DND-41 (cell line): ENCODE measurements around the gene TBC1D17.

Experiments
- ATAC-seq: fragments of 200-7000 bp; cut with Tn5 transposase; 3 replicates; pipeline ENCODE4 v1.9.1; 2021; ENCODE audit warnings: low read depth; ENCODE audit not compliant: insufficient read depth
- DNase-seq: peaks from one replicate; pipeline ENCODE4 v3.0.0-alpha.2; 2020
- H2AFZ ChIP-seq: 2 replicates; pipeline ENCODE4 v1.6.0; 2012; ENCODE audit warnings: low read depth, low read length
- H3K27ac ChIP-seq: 2 replicates; pipeline ENCODE4 v1.5.1; 2012; ENCODE audit warnings: low read length, inconsistent platforms
- H3K27me3 ChIP-seq: fragments of 200-600 bp; sonication (generic); 2 replicates; pipeline ENCODE4 v1.6.0; 2012; ENCODE audit warnings: low read length, mild to moderate bottlenecking, inconsistent platforms; ENCODE audit not compliant: insufficient read depth, poor library complexity
- H3K36me3 ChIP-seq: 2 replicates; pipeline ENCODE4 v1.5.1; 2012; ENCODE audit warnings: low read length, inconsistent platforms; ENCODE audit not compliant: insufficient read depth
- H3K4me1 ChIP-seq: 2 replicates; pipeline ENCODE4 v1.5.1; 2012; ENCODE audit warnings: mild to moderate bottlenecking, low read length; ENCODE audit not compliant: insufficient read depth
- H3K4me2 ChIP-seq: 2 replicates; pipeline ENCODE4 v1.6.0; 2012; ENCODE audit warnings: mild to moderate bottlenecking, moderate library complexity, low read length, inconsistent platforms; ENCODE audit not compliant: insufficient read depth
- H3K4me3 ChIP-seq, 2 experiments: fragments of 200-600 bp in 1 of 2; shearing (Covaris generic) in 1 of 2; 2 replicates each; pipeline ENCODE4 v1.5.1; 2012 to 2016; ENCODE audit warnings: inconsistent platforms in 2 of 2, low read length in 2 of 2, mild to moderate bottlenecking in 2 of 2, low read depth in 1 of 2, moderate library complexity in 1 of 2
- H3K79me2 ChIP-seq: 2 replicates; pipeline ENCODE4 v1.6.0; 2012; ENCODE audit warnings: low read length, inconsistent platforms; ENCODE audit not compliant: insufficient read depth
- H3K9ac ChIP-seq: 2 replicates; pipeline ENCODE4 v1.6.0; 2012; ENCODE audit warnings: low read depth, mild to moderate bottlenecking, inconsistent platforms, low read length, moderate library complexity
- H3K9me3 ChIP-seq: 2 replicates; pipeline ENCODE4 v1.5.1; 2012; ENCODE audit warnings: low read length, moderate library complexity, mild to moderate bottlenecking, inconsistent platforms; ENCODE audit not compliant: insufficient read depth, severe bottlenecking
- H4K20me1 ChIP-seq: 2 replicates; pipeline ENCODE4 v1.6.0; 2012; ENCODE audit warnings: low read length; ENCODE audit not compliant: insufficient read depth
- EZH2 ChIP-seq: IDR thresholded peaks from 3 replicates; pipeline ENCODE4 v1.6.1; 2012; ENCODE audit warnings: borderline replicate concordance, low read depth, mild to moderate bottlenecking, moderate library complexity, low read length, inconsistent platforms; ENCODE audit not compliant: severe bottlenecking
- TF ChIP-seq, protein P1 (sequence below): IDR thresholded peaks from 2 replicates; pipeline ENCODE4 v1.5.1; 2012; ENCODE audit warnings: borderline replicate concordance, low read length, moderate library complexity, mild to moderate bottlenecking; ENCODE audit not compliant: poor library complexity, severe bottlenecking; ENCODE audit errors: extremely low read depth

Gene TBC1D17

DNA sequence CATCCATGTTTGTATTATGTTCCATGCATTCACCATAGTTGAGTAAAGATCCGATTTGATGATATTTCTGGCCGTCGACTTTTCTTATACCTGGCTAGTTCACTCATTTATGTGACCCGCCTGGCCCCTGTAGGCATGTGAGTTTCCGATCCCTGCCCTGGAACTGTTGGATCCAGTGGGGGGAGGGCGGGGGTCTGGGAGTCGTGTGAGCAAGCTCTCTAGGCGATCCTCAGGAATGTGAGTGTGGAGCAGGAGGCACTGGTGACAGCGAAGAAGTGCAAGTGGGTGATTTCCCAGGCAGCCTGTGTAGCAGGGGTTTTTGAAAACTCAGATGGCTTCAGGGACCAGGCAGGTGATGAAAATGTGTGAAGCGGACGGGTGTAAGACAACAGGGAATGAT is 37.2 kb upstream of the TBC1D17 start:
- Histone ChIP-seq H3K36me3 (peaks cover 52% of the 10 kb centered on the region), H3K4me2 (no peak overlapping the region), H3K4me3 (no peak overlapping the region), H3K9me3 (no peaks in the 10 kb centered on the region), H3K9ac (no peak overlapping the region), H2AFZ (no peak overlapping the region), H3K27ac (no peak overlapping the region), H3K79me2 (no peaks in the 10 kb centered on the region), H3K27me3 (no peaks in the 10 kb centered on the region), H3K4me1 (no peaks in the 10 kb centered on the region), H4K20me1 (no peaks in the 10 kb centered on the region)
- ATAC-seq (no peak), DNase-seq (no peak)
- TF ChIP-seq, protein P1, sequence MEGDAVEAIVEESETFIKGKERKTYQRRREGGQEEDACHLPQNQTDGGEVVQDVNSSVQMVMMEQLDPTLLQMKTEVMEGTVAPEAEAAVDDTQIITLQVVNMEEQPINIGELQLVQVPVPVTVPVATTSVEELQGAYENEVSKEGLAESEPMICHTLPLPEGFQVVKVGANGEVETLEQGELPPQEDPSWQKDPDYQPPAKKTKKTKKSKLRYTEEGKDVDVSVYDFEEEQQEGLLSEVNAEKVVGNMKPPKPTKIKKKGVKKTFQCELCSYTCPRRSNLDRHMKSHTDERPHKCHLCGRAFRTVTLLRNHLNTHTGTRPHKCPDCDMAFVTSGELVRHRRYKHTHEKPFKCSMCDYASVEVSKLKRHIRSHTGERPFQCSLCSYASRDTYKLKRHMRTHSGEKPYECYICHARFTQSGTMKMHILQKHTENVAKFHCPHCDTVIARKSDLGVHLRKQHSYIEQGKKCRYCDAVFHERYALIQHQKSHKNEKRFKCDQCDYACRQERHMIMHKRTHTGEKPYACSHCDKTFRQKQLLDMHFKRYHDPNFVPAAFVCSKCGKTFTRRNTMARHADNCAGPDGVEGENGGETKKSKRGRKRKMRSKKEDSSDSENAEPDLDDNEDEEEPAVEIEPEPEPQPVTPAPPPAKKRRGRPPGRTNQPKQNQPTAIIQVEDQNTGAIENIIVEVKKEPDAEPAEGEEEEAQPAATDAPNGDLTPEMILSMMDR = no peak
- no peak for TF ChIP-seq EZH2

DNA sequence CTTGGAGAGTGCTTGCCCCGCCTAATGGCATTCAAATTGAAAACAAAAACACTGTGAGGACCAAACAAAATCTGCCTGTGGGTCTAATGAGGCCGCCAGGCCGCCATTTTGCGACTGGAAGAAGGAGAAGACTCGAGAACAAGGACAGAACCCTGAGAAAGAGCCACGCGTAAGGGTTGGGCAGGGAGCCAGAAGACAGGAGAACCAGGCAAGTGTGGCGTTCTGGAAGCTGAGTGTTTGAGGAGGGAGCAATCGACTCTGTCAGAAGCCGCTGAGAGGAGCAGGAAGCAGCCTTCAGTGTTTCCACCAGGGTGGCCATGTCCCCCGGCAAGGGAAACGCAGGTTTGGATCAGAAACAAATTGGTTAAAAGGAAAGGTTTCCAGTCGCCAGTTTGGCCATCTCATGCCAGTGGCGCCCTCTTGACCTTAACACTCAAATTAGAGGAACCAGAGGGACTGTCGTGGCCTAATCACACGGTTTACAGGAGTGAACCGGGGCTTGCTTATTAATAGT is 36.7 kb upstream of the TBC1D17 start:
- H3K36me3 ChIP-seq = peaks cover 48% of the 10 kb centered on the region

DNA sequence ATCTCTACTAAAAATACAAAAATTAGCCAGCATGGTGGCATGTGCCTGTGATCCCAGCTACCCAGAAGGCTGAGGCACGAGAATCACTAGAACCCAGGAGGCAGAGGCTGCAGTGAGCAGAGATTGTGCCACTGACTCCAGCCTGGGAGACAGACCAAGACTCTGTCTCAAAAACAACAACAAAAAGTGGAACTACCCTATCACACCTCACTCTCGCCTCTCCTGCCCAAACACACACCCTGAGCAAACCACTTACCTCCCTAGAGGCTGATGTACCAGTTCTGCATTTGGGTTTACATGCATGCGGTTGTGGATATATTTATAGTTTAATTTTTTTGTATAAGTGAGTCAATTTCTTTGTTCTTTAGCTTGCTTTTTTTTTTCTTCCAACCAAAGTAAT is 34.2 kb upstream of the TBC1D17 start:
- DNase-seq (no peak), ATAC-seq (no peak)
- Histone ChIP-seq H3K79me2 (no peaks in the 10 kb centered on the region), H3K4me3 (no peak overlapping the region), H4K20me1 (no peaks in the 10 kb centered on the region), H3K4me1 (peaks cover 4% of the 10 kb centered on the region; the same call in 1 of the 2 replicates), H3K27me3 (no peaks in the 10 kb centered on the region), H3K27ac (no peak overlapping the region), H2AFZ (no peak overlapping the region), H3K9ac (no peak overlapping the region), H3K36me3 (peaks cover 24% of the 10 kb centered on the region), H3K9me3 (no peaks in the 10 kb centered on the region), H3K4me2 (no peak overlapping the region)
- TF ChIP-seq, protein P1 = no peak
- TF ChIP-seq EZH2 = no peak

More for the DNA sequence above, 36.7 kb upstream of the TBC1D17 start:
- no peak for ATAC-seq
- TF ChIP-seq, protein P1 = no peak
- no peak for TF ChIP-seq EZH2
- H3K9ac ChIP-seq = no peak overlapping the region
- no peaks in the 10 kb centered on the region for H3K79me2 ChIP-seq
- no peaks in the 10 kb centered on the region for H3K4me1 ChIP-seq
- no peaks in the 10 kb centered on the region for H3K9me3 ChIP-seq
- no peak overlapping the region for H3K4me3 ChIP-seq
- no peak overlapping the region for H2AFZ ChIP-seq
- no peaks in the 10 kb centered on the region for H4K20me1 ChIP-seq
- no peak overlapping the region for H3K27ac ChIP-seq
- DNase-seq = no peak
- H3K4me2 ChIP-seq = no peak overlapping the region
- H3K27me3 ChIP-seq = no peaks in the 10 kb centered on the region
